ENCODE measurements around the gene FIGLA. TPM values are rescaled to one million over a fixed set of nuclear protein-coding genes. Genes with fewer than 3 reads are reported as not detected.

The FIGLA gene
- total RNA-seq, 4 donors from 2014 or later = not detected

DNA sequence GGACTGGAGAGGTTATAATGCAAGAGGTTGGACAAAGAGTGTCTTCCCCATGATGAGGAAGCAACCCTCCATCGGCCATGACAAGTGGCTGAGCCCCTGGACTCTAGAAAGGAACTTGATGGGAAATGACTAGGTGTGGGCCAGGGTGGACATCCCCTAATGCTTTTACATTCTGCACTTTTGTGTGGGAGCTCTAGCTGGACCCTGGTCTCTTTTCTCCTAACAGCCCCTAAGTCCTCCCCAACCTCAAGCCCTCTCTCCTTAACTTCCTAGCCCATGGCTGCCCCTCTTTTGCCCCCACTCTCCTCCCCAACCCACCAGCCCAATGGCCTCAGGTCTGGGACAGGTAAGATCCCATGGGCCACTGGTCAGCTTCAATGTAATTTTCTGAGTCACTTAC lies 42.8 kb upstream of the FIGLA start:
- no peak overlapping the region for H3K4me3 ChIP-seq (ENCODE audit: low read depth, poor library complexity, severe bottlenecking)
- WGBS, 2 donors = 90 to 94% methylated on average over 1 of the region's 1 CpG
- DNase-seq (ENCODE audit: low spot score in 2 of 2) = peak in 1 of 2 donors; percentile 2
- TF ChIP-seq, protein P1, sequence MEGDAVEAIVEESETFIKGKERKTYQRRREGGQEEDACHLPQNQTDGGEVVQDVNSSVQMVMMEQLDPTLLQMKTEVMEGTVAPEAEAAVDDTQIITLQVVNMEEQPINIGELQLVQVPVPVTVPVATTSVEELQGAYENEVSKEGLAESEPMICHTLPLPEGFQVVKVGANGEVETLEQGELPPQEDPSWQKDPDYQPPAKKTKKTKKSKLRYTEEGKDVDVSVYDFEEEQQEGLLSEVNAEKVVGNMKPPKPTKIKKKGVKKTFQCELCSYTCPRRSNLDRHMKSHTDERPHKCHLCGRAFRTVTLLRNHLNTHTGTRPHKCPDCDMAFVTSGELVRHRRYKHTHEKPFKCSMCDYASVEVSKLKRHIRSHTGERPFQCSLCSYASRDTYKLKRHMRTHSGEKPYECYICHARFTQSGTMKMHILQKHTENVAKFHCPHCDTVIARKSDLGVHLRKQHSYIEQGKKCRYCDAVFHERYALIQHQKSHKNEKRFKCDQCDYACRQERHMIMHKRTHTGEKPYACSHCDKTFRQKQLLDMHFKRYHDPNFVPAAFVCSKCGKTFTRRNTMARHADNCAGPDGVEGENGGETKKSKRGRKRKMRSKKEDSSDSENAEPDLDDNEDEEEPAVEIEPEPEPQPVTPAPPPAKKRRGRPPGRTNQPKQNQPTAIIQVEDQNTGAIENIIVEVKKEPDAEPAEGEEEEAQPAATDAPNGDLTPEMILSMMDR (IDR thresholded peaks at IDR 0.05) = no peak
- TF ChIP-seq POLR2A (IDR thresholded peaks at IDR 0.05) = no peak
- intact Hi-C loops (cut with DNase I; ENCODE audit: low total_unique reads) = no loop called here

GRCh38 chr2:70832386-70832785 lies 41.9 kb upstream of the FIGLA start:
- TF ChIP-seq POLR2A (IDR thresholded peaks at IDR 0.05) = no peak
- TF ChIP-seq, protein P1 (IDR thresholded peaks at IDR 0.05) = no peak
- no peak for DNase-seq (ENCODE audit: low spot score in 2 of 2)
- 80 to 93% methylated on average over 2 of the region's 2 CpGs for WGBS, 2 donors
- intact Hi-C loops (cut with DNase I; ENCODE audit: low total_unique reads) = no loop called here
- H3K4me3 ChIP-seq (ENCODE audit: low read depth, poor library complexity, severe bottlenecking) = no peak overlapping the region

- intact Hi-C loops (cut with DNase I; ENCODE audit: low total_unique reads) = no loop called here
- TF ChIP-seq, protein P1 (IDR thresholded peaks at IDR 0.05) = no peak
- TF ChIP-seq POLR2A (IDR thresholded peaks at IDR 0.05) = no peak
- no peak for DNase-seq (ENCODE audit: low spot score in 2 of 2)
- WGBS, 2 donors = 61 to 80% methylated on average over 6 of the region's 6 CpGs
- no peak overlapping the region for H3K4me3 ChIP-seq (ENCODE audit: low read depth, poor library complexity, severe bottlenecking)
These were observed 41.4 kb upstream of the FIGLA start for GRCh38 chr2:70831861-70832260.

DNA sequence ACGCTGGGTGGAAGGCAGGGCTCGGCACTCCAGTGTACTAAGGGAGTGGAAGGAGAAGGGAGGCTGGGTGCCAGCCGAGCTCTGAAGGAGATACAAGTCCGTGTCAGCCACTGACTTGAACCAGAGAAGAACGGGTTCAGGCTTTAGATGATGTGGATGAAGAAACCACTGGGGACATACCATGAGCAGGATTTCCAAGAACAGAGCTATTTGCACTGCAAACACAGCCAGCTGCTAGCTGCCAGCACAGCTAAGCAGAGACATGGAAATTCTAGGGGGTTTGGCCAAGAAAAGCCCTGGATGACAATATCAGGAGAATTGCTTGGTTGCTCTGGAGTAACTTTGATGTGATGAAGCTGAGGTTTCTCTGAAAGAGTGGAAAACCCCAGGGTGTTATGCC lies 39.9 kb upstream of the FIGLA start:
- WGBS, 2 donors = 63 to 68% methylated on average over 5 of the region's 5 CpGs
- TF ChIP-seq POLR2A (IDR thresholded peaks at IDR 0.05) = no peak
- TF ChIP-seq, protein P1 (IDR thresholded peaks at IDR 0.05) = no peak

GRCh38 chr2:70829916-70830315 lies 39.5 kb upstream of the FIGLA start:
- intact Hi-C loops (cut with DNase I; ENCODE audit: low total_unique reads) = no loop called here

More for the DNA sequence above, 39.9 kb upstream of the FIGLA start:
- no peak for DNase-seq (ENCODE audit: low spot score in 2 of 2)
- no peak overlapping the region for H3K4me3 ChIP-seq (ENCODE audit: low read depth, poor library complexity, severe bottlenecking)
- intact Hi-C loops (cut with DNase I; ENCODE audit: low total_unique reads) = no loop called here

More at GRCh38 chr2:70829916-70830315, 39.5 kb upstream of the FIGLA start:
- 73 to 78% methylated on average over 1 of the region's 1 CpG for WGBS, 2 donors
- DNase-seq (ENCODE audit: low spot score in 2 of 2) = no peak
- H3K4me3 ChIP-seq (ENCODE audit: low read depth, poor library complexity, severe bottlenecking) = no peak overlapping the region
- TF ChIP-seq POLR2A (IDR thresholded peaks at IDR 0.05) = no peak
- TF ChIP-seq, protein P1 (IDR thresholded peaks at IDR 0.05) = no peak

Measured in lower leg skin (tissue), 4 donors.